Activated naive CD4-positive, alpha-beta T cell treated with Interleukin-2 at 50 U/mL for 16 hours (primary cell): Measurements from ENCODE around the gene IFIT3.
"Not testable (repeated sequence)": the region's sequence is repeated elsewhere in the genome, so short reads cannot be mapped to it uniquely, and the experiment has no call there.

Experiments used
- DNase-seq: peaks from one replicate; pipeline ENCODE4 v3.0.0-alpha.2; 2020

The IFIT3 gene

DNA sequence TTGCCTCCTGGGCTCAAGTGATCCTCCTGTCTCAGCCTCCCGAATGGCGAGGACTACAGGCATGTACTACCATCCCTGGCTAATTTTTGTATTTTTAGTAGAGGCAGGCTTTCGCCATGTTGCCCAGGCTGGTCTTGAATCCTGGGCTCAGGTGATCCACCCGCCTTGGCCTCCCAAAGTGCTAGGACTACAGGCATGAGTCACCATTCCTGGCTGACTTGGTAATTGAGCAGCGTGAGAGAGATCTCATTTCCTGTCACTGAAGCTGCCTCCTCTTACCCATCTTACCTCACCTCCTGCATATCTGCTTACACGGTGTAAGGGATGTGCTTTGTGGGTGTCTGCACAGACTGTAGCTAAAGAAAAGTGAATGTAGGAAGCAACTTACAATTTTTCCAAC lies 9.7 kb downstream of the IFIT3 start:
- peak; percentile 29 for DNase-seq

DNA sequence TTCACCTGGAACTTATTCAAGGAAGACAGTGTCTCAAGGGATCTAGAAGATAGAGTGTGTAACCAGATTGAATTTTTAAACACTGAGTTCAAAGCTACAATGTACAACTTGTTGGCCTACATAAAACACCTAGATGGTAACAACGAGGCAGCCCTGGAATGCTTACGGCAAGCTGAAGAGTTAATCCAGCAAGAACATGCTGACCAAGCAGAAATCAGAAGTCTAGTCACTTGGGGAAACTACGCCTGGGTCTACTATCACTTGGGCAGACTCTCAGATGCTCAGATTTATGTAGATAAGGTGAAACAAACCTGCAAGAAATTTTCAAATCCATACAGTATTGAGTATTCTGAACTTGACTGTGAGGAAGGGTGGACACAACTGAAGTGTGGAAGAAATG lies 10.9 kb downstream of the IFIT3 start:
- no peak for DNase-seq

DNA sequence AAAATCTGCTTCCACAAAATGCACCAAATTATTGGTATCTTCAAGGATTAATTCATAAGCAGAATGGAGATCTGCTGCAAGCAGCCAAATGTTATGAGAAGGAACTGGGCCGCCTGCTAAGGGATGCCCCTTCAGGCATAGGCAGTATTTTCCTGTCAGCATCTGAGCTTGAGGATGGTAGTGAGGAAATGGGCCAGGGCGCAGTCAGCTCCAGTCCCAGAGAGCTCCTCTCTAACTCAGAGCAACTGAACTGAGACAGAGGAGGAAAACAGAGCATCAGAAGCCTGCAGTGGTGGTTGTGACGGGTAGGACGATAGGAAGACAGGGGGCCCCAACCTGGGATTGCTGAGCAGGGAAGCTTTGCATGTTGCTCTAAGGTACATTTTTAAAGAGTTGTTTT lies 12.1 kb downstream of the IFIT3 start:
- no peak for DNase-seq

DNA sequence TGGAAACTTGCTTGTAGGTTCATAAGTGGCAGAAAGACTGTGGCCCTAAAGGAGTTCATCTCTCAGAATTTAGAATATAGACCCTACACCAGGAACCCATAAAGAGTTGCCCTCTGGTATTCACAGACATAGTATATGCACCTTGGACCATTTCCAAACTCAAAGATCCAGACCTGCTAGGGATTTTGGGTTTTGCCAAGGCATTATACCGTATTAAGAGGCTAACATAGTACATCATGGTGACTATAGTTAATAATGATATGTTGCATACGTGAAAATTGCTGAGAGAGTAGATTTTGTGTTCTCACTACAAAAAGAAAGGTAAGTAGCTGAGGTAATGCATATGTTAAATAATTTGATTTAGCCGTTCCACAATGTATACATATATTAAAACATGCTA lies 13.9 kb downstream of the IFIT3 start:
- no peak for DNase-seq

DNA sequence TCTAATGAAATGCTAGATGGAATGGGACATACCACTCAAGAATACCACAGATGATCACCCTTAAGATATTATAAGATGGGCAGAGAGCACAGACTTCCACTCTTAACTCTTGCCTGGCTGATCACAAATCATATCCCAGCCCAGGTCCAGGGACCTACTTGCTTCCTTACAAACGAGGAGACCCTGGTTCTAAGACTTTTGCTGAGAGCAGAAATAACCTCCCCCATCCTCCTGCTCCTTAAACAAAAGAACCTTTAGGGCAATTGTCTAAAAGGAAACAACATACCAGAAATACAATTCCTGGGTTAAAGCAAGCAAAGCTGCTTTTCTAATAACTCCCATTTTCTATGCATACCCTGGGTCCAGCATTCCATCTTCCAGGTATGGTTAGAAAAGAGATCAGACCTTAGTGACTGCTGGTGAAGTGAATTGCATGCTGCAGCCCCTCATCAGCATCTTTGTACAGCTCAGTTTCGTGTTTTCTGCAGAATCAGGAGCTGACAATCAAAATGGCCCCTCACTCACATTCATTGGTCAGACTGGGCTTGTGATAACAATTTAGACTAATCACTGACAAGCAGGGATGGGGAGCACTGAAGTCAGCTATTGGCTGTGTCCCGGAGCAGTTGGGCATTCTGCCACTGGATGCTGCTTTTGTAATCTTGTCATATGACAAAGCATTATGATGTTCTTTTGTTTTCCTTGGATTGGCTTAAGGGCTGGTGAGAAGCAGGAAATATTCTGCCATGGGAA lies 14.6 kb downstream of the IFIT3 start:
- no peak for DNase-seq

DNA sequence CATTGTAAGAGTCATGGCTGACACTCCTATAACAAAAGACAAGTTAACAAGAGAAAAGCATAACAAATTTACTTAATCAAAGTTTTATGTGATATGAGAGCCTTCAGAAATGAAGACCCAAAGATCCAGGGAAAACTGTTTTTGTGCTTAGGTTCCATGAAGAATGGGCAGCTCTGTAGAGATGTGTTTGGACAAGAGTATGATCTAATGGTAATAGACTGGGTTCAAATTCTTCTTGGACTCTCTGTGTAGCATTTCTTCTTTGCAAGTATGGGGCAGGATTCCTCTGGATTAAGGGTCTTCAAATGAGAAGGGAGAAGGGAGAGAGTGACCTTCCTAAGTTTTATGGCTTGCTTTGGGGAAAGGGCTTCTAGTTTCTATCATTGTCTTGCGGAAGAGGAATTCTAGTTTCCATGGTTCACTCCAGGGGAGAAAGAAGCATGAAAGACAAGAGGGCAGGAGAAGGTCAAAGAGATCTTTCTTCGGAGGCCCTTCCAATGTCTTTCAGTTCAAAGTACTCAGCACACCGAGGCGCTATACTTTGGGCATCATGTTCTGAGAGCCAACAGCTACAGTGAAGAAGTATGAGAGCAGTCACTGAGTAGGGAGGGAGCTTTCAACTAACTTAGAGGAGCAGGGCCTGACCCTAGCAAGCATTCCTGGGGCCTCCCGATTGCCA lies 15.4 kb downstream of the IFIT3 start:
- DNase-seq: no peak

DNA sequence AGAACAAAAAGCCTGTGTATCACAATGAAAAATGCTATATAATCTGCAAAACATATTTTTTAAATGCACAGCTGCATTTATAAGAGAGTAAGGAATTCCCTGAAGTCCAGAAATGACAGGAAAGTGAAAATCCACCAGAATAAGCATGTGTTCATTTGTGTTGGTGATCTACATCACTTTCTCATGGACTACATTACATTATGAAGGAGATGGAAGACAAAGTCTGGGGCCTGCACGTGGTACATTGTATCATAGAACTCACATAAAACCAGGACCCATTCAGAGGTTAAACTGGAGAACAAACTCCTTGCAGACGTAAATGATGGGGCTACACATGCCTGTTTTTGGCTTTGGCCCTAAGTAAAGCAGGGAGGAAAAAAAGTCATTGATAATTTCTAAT lies 16.4 kb downstream of the IFIT3 start:
- no peak for DNase-seq

DNA sequence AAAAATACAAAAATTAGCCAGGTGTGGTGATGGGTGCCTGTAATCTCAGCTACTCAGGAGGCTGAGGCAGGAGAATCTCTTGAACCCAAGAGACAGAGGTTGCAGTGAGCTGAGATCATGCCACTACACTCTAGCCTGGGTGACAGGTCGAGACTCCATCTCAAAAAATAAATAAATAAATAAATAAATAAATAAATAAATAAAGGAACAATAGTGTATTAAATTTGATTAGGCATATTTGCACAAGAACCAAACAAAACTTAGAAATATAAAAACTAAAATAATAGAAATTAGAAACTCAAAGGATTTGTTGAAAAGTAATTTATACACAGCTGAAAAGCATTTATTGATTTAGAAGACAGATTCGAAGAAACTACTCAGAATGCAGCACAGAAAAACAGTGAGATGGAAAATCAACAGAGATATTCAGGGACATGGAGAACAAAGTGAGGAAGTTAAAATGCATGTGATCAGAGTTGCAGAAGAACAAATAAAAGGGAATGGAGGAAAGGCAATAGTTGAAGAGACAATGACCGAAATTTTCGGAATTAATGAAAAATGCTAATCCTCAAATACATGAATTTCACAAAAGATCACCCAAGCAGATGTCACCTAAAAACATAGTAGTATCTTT lies 17.7 kb downstream of the IFIT3 start:
- DNase-seq: no peak

DNA sequence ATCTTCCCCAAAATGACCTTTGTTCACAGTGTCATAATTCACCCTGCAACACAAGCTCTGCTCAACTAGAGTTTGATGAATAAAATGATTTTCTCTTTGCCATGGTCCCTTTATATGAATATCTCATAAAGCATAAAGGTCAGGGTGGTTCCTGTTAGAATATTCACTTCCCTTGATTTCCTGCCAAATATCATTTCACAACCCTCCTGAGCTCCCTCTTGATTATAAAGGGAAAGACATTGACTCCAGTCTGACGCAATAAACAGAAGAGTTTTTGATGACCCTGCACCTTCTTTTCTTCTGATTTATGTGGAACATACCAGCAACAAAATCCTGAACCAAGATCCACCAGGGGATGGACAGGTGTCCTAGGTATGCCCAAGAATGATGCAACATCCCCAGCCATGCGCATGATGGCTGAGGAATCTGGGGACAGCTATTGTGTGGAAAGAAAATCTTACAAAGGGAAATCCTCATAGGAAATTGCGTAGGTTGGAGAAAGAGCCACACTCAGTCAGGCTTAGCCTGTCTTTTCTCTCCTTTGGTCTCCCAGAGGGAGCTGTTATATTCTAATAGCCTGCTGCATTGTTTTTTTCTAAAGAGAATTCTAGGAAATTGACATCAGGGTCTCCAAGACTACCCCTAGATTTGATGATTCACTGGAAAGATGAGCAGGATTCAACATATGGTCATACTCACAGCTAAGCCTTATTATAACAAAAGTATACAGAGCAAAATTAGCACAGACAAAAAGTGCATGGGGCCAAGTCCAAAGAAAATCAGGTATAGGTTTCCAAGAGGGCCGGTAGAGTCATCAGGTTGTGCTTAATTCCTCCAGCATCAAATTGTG lies 18.8 kb downstream of the IFIT3 start:
- no peak for DNase-seq

DNA sequence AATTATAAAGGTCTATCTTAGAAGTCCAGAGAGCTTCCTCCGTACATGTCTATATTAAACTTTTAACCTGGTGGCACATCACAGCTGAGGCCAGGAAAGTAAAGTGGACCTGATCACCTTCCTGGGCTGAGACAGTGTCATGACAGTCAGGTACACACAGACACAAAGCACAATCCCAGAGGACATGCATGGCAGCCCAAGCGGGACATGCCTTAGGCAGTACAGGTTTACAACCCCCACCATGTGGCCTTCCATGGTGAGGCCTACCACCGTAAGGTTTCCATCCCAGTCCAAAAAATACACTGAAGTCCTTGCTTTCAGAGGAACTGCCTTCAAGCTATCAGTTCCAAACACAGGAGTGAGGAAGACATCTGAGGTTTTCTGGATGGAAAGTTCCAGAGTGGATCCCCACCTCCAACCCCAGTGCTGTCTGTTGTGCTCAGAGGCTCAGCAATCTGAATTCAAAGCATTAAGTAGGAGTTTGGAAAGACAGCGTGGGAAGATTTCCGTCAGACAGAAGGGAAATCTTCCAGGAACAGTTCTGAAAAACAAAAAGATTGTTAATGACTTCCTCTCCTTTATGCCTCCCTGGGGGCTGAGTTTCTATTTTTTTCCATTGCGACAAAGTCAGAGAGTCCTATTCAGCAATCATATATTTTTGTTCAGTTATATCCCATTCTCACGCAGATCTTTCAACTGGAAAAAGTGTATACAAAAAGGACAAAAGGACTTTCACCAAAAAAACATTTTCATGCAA lies 20.1 kb downstream of the IFIT3 start:
- no peak for DNase-seq

DNA sequence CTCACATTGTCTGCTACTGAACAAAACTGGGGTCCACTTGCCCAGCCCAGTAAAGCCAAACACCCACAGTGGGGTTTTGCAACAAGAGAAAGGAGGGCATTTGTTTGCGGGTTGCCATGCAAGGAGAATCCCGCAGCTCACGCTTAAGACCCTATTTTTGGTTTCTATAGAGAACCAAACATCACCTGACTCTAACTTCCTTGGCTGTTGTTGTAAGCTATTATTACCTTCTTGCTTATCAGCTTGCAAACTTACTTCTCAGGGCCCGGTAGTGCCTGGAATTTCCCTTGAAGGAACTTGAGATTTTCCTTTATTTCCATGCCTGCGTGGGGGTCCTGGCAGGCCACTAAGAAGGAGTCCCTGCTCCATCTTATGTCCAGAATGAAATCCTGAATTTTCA lies 20.7 kb downstream of the IFIT3 start:
- no peak for DNase-seq

DNA sequence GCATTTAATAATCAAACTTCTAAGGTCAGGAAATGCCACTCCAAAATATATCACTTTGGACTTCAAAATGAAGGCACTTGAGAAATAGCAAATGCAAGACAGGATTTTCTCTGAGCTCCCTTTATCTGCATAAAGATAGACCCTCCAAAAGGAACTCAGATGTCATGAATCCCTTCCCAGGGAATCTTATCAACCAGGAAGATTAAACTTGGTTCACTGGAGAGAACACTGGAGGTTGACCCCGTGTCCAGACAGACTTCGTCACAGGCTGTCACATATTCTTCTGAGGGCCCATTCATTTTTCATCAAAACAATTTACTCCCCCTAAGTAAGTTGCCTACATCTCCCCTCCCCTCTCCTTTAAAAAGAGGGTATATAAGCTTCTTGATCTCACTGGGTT lies 21.2 kb downstream of the IFIT3 start:
- no peak for DNase-seq

DNA sequence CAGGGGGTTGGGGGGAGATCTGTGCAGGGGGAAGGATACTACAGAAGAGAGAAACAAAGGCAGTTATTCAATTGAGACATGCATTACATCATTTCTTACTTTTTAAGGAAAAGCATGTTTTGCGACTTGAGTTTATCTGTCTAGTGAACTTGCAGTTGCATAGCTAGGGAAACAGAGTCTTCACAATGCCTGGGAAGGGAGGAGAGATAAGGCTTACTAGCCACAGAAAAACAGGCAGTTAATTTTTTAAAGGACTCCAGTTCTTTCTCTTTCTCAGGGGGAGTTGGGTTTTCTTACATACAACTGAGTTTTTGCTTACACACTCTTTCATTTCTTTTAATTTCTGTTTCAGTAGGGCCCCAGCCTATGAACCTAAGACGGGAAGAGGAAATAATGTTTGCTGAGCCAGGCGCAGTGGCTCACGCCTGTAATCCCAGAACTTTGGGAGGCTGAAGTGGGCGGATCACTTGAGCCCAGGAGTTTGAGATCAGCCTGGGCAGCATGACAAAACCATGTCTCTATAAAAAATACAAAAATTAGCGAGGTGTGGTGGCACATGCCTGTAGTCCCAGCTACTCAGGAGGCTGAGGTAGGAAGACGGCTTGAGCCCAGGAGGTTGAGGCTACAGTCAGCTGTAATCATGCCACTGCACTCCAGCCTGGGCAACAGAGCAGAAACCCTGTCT lies 23.0 kb downstream of the IFIT3 start:
- DNase-seq: not testable (repeated sequence)

DNA sequence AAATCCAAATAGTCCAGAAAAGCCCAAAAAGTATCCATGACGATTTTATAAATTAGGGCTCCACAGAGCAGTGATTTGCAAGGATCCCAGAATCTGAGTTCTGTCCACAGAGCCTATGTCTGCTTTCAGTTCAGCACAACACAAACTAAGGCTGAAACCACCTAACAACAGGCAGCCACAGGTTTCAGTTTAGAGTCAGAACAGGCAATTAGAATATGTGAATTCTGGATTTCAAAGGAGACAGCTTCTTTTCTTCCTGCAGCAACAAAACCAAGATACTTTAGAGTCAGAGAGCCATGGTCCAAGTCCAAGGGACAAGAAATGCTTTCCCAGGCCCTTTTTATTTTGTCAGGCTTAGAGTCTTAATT lies 23.6 kb downstream of the IFIT3 start:
- no peak for DNase-seq

DNA sequence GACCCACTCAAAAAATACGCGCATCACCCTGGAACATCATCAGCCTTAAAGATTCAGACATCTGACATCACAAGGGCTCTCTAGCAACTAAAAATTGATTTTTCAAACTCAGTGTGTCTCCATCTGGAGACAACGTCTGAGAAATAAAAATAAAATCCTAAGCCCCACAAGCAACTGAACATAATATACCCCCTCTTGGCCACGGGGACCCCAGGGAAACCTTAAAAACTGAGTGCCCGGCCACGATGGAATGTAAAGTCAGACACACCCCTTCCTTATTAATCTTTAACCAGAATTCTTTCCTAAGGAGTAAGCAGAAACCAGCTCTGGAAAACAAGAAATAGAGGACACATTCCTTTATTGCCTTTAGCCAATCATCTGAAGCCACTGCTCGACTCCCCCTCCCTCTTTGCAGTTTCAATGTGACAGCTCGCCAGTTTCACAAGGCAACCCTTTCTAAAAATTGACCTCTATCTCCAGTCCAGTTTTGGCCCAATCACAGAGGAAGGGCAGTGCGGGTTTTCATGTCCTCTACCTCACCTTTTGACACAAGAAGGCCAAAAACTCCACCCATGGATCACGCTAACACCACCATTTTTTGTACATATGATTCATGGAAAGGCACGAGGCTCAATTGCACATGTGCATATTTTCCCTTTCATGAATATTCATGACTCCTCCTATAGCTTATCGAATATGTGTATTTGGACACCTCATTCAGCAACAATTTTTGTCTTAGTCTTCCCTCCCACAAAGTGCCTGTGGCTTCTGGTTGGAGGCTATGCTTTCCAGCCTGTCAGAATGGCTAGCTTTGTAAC lies 24.2 kb downstream of the IFIT3 start:
- no peak for DNase-seq

DNA sequence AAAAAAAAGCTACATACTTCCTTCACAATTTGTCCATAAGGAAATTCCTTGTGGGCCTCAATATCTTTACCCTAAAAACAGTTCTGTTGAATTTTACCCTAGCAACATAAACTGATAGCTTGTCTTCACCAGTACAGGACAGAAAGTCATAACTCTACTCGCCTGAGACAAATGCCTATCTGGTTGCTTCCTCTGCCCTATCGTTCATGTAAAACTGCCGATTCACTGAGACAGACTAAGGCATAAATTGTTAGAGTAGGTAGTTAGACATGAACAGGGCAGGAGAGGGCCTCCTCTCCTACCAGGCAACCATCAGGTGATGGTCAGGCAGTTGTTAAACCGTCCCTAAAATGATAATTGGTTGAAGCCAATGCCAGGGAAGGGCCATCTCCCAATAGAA lies 25.0 kb downstream of the IFIT3 start:
- DNase-seq: no peak

DNA sequence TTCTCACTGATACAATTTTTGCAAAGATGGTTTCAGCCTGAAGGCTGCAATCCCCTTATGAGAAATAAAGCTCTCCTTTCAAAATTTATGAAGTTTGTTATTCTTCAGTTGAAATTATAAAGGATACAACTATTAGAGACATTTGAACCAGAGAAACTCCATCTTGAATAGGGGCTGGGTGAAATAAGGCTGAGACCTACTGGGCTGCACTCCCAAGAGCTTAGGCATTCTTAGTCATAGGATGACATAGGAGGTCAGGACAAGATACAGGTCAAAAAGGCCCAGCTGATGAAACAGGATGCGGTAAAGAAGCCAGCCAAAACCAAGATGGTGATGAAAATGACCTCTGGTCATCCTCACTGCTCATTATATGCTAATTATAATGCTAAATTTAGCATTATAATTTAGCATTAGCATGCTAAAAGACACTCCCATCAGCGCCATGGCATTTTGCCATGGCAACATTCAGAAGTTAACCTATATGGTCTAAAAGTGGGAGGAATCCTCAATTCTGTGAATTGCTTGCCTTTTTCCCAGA lies 27.7 kb downstream of the IFIT3 start:
- DNase-seq: no peak

DNA sequence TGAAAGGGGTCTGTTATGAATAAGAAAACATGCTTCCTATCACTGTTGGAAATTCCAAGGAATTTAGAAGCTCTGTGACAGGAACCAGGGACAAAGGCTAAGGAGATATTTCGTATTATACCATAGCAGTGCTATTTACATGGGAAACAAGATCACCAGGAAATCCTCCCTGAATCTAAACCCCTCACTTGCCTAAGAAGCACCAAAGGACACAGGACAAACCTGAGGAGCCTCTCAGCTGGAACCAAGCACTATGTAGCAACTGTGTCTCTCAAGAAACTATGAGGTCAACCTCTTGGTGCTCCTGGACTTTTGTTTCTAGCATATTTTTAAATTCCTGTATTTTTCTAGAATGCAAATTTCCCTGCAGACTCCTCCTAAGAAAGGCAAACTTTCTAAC lies 29.3 kb downstream of the IFIT3 start:
- no peak for DNase-seq

DNA sequence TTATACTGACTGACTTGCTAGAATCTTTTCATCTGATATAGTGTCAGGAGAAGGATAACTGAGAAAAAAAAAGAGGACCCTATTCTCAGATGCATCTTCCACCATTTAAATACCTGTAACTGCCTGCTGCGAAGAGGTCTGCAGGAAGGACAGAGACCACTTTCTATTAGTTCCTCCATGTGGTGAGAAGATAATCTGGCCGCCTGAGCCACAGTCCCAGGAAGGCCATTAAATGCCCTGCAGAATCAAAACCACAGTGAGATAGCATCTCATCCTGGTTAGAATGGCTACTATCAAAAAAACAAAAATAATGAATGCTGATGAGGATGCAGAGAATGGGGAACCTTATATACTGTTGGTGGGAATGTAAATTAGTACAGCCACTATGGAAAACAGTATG lies 30.2 kb downstream of the IFIT3 start:
- no peak for DNase-seq

DNA sequence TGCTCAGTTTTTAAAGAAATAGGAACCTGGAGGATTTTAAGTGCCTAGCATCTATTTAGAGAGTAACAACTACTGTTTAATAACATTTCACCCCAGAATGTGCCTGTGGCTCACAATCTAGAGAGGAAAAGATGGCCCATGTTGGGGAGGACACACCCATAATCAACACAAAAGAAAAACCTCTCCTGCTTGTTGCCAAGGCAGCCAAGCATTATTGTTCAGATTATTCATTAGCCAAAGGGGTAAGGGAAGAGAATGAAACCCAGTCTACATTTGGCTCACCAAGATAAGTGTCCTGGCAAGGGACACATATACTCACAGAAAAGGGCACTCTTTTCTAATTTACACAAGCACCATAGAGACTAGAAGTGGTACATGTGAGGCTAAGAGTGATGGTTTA lies 32.4 kb downstream of the IFIT3 start:
- no peak for DNase-seq

DNA sequence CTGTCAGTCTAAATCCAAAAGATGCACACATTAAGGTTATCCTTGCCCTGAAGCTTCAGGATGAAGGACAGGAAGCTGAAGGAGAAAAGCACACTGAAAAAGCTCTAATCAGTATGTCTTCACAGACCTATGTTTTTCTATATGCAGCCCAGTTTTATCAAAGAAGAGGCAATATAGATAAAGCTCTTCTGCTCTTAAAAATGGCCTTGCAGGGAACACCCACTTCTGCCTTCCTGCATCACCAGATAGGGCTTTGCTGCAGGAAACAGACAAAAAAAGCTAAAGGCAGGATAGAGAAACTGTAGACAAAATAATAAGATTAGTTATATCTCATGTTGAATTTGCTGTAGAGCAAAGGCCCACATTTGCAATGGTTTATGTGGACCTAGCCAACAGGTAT lies 35.1 kb downstream of the IFIT3 start:
- DNase-seq: no peak
